ENCODE results near the gene ERAL1.
"Not testable (repeated sequence)": the region's sequence is repeated elsewhere in the genome, so short reads cannot be mapped to it uniquely, and the experiment has no call there.

ERAL1 gene

DNA sequence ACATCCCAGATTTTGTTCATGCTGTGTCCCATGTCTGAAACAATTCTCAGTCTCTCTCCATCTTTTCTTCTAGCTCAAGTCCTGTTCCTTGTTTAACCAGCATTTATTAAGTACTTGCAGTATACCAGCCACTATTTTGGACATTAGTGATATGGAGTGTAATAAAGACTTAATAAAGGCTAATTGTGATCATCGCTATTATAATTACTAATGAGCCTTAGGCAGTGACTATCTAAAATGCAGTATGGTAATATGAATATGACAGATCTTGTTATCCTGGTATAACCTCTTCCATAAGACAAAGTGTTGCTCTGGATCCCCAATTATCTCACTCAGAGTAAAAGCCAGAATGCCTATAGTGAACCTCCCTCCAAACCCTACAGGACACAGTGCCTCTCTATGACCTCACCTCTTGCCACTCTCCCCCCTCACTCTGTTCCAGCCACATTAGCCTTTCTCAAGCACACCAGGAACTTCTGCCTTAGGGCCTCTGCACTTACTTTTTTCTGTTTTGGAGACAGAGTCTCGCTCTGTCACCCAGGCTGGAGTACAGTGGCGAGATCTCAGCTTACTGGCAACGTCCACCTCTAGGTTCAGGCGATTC lies 44.5 kb downstream of the ERAL1 start:
- no peak for DNase-seq (ENCODE audit: low read depth)

GRCh38 chr17:28900986-28901726 lies 46.3 kb downstream of the ERAL1 start:
- DNase-seq (ENCODE audit: low read depth), result no peak

- peak; percentile 42 for DNase-seq (ENCODE audit: low read depth)
These were observed 47.3 kb downstream of the ERAL1 start for GRCh38 chr17:28901866-28902818.

DNA sequence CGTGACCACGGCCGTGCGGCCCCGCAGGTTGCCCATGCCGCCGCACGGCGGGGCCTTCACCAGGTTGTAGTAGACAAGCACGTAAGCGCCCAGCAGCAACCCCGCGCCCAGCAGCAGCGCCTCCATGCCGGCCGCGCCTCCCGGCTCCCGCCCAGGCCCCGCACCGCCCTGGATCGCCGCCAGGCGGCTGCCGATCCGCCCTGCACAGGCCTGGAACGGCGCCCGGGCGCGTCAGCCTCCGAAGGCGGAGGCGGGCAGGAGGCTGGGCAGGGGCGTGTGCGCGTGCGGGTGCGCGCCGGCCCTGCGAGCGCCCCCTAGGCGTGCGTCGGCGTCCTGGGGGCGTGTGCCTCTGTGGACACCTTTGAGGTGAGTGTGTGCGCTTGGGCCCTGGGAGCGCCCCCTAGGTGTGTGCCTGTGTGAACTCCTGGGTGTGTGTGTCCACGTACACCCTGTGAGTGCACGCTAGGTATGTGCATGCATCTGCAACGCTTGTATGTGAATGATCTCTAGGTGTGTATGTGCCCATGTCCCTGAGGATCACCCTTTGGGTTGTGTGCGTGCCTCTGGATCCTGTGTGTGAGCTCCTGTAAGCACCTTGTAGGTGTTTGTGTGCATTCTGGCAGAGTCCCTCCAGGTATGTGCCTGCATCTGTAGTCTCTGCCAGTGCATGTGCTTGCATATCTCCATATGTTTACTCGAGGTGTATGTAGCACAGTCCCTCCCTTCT lies 48.2 kb downstream of the ERAL1 start, which contains the start of gene DHRS13:
Gene DHRS13, minus strand, starts transcription at position 261 of the 727 bp plus-strand sequence. Its CDS starts 135 bp downstream, at position 126.
- DNase-seq (ENCODE audit: low read depth), result peak; percentile 89

DNA sequence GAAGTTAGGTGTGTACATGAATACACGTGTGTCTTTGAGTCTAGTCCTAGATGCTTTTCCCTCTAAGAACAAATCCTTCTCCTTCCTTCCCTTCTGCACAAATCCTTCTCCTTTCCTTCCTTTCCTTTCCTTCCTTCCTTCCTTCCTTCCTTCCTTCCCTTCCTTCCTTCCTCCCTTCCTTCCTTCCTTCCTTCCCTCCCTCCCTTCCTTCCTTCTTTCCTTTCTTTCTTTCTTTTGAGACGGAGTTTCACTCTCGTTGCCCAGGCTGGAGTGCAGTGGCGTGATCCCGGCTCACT lies 48.7 kb downstream of the ERAL1 start:
- DNase-seq (ENCODE audit: low read depth), result not testable (repeated sequence)

GRCh38 chr17:28904800-28905199 lies 50.0 kb downstream of the ERAL1 start:
- no peak for DNase-seq (ENCODE audit: low read depth)

DNA sequence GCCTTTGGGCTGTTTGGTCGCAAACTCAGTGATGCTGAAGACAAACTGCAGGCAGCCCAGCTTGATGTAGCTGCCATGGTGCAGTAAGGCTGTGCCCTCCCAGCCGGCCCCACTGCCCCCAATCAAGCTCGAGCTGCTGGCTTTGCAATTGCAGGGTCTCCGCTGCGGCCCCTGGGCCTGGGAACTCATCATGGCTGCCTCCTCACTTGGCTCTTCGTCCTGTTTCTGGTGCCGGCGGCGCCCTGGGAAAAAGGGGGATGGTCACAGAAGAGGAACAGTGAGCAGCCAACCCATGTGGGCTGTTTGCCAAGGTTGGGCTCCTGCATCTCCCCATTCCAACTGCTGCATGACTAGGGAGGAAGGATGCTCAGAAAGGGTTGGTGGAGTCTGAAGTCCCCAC lies 51.5 kb downstream of the ERAL1 start:
- no peak for DNase-seq (ENCODE audit: low read depth)

DNA sequence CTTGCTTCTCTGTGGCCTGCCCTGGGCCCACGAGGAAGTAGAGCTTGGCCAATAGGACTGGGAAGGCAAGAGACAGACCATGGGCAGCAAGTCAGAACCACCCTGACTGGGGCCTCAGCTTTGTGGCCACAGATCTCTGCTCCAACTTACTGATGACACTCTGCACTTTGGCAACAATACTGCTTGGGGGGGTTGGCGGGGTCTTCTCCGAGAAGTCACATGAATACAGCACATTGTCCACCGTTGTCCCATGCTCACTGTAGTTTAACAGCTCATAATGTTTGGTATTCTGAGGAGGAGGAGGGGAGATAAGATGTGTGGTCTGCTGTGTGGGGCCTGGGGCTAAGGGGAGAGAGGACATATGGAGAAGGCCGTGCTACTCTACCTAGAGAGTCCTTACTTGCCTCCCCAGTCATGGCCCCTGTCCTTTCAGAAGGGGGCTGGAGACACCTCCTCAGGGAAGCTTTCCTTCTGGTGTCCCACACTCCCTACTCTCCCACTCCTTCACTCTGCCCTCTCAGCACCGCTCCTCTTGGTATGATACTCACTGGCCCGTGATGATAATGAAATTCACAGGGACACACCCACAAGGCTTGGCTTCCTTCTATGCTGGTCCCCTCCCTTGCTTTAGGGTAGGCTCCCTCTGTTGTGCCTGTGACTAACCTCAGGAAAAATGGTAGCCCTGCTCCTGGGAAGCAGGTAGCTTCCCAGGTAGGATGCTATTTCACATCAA lies 52.1 kb downstream of the ERAL1 start:
- DNase-seq (ENCODE audit: low read depth), result no peak

- DNase-seq (ENCODE audit: low read depth), result no peak
These were observed 53.1 kb downstream of the ERAL1 start for GRCh38 chr17:28907709-28908475.

DNA sequence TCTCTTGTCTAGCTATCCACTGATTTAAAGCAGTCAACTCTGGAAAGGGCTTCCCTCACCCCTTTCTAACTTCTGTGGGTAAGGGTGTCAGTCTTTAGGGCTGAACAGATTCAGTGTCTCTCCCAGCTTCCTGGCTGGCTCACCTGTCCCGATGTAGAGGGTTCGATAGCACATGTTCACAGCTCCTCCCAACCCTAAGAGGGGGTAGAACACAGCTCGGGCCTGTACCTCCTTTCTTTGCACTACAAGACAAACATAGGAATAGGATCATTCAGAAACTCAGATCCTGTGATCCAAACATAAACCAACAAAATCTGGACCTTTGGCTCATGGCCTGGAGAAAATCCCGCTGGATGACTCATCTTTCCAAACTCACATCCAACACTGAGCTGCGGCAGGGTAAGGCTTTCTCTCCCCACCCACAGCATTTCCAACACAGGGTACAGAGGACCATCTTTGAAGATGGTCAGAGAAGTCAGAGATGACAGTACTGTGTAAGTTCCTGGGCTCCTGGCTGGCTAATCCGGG lies 53.9 kb downstream of the ERAL1 start:
- DNase-seq (ENCODE audit: low read depth), result no peak

DNA sequence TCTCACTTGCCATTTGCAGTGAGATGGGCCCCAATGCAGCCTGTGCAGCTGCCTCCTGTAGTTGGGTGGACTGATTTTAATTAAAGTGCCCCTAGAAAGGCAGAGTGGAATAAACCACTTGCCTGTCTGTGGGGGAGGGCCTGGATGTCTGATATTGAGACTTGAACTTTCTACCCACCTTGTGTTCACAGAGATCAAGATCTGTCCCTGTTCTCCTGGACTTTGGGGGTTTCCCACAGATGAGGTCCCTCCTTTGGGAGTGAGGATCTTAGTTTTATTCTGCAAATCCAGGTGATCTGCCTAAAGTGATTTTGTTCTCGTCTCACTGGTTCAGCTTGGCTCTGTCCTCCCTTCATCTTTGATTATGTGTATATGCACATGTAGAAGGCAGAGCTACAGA lies 55.7 kb downstream of the ERAL1 start:
- DNase-seq (ENCODE audit: low read depth), result no peak

All from activated T-cell treated with anti-CD3 and anti-CD28 coated beads for 24 hours (primary cell).